Muscle of arm (tissue), 14 donors: Measurements from ENCODE around the gene RMI1. TPM values are rescaled to one million over a fixed set of nuclear protein-coding genes. Genes with fewer than 3 reads are reported as not detected.
A peak's percentile ranks its signal among the peaks of the same experiment; 100 is the strongest.
"Not testable (repeated sequence)": the region's sequence is repeated elsewhere in the genome, so short reads cannot be mapped to it uniquely, and the experiment has no call there.

Source experiments
- DNase-seq: peaks from one replicate; pipeline ENCODE4 v3.0.0-alpha.2; 2013
- long read RNA-seq, 11 donors: transcript quantifications; one replicate each; lab custom pipeline, GENCODE V29; 2026
- polyA plus RNA-seq, 12 donors: library from polyadenylated mRNA; unstranded; fragments of 120-200 nt; gene quantifications; one replicate each; pipeline ENCODE4 v1.2.1, GENCODE V29; 2013; ENCODE audit not compliant: insufficient read length in 12 of 12

RMI1 gene
- 10 to 100 TPM in 7 of 12 donors, 1 to 10 TPM in 4, not detected in 1; 8.8 to 13.2 (median 11.3) TPM for polyA plus RNA-seq
- long read RNA-seq, donor 1, partial matches to known transcripts = 6 of 8 reads
- long read RNA-seq, donor 1, other reads (novel, unspliced or antisense) = 0 of 8 reads
- long read RNA-seq, donor 2, partial matches to known transcripts = 0 of 3 reads
- long read RNA-seq, donor 2, other reads (novel, unspliced or antisense) = 0 of 3 reads
- long read RNA-seq, donor 3, partial matches to known transcripts = 0 of 1 reads
- long read RNA-seq, donor 3, other reads (novel, unspliced or antisense) = 0 of 1 reads
- long read RNA-seq, donor 4, partial matches to known transcripts = 0 of 3 reads
- long read RNA-seq, donor 4, other reads (novel, unspliced or antisense) = 0 of 3 reads
- long read RNA-seq, donor 5 = 0 reads
- long read RNA-seq, donor 6, partial matches to known transcripts = 0 of 2 reads
- long read RNA-seq, donor 6, other reads (novel, unspliced or antisense) = 0 of 2 reads
- long read RNA-seq, donor 7, partial matches to known transcripts = 0 of 1 reads
- long read RNA-seq, donor 7, other reads (novel, unspliced or antisense) = 0 of 1 reads
- long read RNA-seq, donor 8 = 0 reads
- long read RNA-seq, donor 9 = 0 reads
- long read RNA-seq, donor 10, partial matches to known transcripts = 0 of 3 reads
- long read RNA-seq, donor 10, other reads (novel, unspliced or antisense) = 0 of 3 reads
- long read RNA-seq, donor 11, transcript RMI1-202 (3 exons, 1,553 nt) = major isoform, 5 of 5 reads
- long read RNA-seq, donor 11, partial matches to known transcripts = 0 of 5 reads
- long read RNA-seq, donor 11, other reads (novel, unspliced or antisense) = 0 of 5 reads

DNA sequence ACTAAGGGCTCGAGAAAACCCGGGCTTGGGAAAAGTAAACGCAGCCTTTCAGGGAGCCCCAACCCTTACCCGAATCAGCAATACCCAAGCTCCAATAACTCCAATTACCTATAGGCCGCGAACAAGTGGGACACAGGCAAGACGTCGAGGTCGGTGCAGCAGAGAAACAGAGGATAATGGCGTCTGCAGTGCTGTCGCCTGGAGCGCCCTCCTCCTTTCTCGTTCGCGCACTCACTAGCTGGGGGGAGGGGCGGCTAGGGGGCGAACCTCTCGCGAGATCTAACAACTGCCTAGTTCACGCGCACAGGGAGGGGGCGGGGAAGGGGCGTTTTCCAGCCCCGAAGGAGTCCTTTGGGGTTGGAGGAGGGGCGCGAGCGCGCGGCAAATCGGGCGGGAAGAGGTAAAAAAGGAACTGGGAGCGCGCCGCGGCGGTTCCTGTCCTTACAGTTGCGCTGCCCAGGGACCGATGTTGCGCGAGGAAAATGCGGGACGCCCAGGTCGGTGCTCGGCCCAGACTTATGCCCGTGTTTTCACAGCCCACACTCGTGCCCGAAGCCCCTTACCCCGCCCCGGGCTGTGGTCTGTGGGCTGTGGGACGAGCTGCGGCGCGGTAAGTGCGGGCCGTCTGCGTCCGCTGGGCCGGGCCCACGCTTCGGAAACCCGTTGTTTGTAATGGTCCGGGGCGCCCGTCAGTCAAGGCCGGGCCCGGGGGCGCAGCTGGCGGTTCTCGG lies at the start of gene RMI1:
Gene RMI1, plus strand, starts transcription at position 411 of the 731 bp plus-strand sequence. CDS start 20,182 bp downstream, outside the sequence.
- DNase-seq = peak; percentile 99

GRCh38 chr9:83930881-83931280 lies 49.7 kb upstream of the RMI1 start:
- no peak for DNase-seq

- DNase-seq = no peak
These were observed 48.6 kb upstream of the RMI1 start for GRCh38 chr9:83932011-83932410.

DNA sequence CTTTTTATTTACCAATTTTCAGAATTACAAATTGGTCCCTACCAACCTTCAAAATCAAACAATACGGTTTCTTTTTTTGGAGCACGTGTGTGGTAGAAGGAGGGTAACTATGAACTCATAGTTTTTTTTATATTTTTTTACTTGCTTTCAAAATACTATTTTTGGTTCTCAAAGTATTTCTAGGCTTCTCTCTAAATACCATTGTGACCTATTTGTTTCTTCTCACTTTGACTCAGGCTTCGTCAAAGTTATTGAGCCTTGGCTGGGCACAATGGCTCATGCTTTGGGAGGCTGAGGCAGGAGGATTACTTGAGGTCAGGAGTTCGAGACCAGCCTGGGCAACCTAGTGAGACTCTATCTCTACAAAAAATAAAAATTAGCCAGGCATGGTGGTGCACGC lies 47.8 kb upstream of the RMI1 start:
- no peak for DNase-seq

DNA sequence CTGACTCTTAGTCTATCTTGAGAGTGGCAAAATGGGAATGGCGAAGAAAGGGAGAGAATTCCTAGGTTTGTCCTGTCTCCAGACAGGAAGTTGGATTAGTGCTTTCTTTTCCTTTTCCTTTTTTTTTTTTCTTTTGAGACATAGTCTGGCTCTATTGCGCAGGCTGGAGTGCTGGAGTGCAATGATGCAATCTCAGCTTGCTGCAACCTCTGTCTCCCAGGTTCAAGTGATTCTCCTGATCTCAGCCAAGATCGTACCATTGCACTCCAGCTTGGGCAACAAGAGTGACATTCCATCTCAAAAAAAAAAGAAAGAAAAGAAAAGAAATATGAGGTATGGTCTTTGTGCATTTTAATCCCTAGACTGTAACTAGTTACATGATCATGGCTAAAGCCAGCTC lies 46.8 kb upstream of the RMI1 start:
- DNase-seq = no peak

DNA sequence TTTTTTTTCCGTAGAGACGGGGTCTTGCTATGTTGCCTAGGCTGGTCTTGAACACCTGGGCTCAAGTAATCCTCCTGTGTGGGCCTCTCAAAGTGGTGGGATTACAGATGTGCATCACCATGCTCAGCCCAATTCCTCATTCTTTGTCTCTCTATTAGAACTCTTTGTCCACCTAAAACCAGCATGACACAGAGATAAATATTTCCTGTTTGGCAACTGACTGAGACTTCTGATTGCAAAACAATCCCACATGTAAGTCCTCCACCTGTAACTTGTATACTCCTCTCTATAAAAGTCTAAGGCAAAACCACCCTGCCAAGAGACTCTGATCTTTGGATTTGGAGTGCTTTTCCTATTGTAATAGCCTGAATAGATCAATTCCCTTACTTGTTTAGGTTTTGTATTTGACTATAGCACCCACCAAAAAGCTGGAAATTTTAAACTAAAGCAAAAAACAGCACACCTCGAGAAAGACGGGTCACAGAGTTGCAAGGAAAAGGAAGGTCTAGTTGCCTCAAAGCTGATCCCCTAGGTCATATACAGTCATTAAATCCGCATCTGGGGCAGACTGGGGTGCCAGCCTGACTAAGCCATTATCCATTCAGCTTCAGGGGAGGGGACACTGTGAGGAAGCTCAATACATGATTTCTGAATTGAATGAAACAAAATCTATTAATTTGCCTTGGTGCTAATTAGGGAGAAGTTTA lies 45.9 kb upstream of the RMI1 start:
- DNase-seq = no peak

DNA sequence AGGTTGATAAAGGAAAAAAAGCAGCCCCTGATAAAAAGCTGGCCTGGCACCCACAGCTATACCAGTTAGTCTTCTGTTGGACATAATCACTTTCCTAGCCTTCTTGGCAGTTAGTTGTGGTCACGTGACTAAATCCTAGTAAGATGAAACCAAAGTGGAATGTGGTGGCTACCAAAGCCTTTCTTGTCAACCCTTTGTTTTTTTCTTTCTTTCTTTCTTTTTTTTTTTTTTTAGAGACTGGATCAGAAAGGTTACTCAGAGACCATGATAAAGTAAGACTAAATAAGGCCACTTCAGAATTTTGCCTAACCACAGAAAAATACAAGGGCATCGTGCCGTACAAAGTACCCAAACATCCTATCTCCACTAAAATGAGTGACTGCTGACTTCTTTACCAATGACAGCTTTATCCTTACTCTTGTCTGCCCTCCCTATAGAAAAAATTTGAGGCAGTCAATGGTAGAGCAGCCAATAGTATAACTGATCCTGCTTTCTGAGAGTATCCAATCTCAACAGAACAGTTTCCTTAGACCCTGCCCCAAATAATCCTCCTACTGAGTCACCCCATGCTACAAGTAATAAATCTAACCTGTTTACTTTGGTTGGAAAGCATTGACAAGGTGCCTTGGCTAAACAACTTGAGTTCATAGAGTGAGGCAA lies 45.2 kb upstream of the RMI1 start:
- no peak for DNase-seq

- no peak for DNase-seq
These were observed 44.1 kb upstream of the RMI1 start for GRCh38 chr9:83936523-83936922.

DNA sequence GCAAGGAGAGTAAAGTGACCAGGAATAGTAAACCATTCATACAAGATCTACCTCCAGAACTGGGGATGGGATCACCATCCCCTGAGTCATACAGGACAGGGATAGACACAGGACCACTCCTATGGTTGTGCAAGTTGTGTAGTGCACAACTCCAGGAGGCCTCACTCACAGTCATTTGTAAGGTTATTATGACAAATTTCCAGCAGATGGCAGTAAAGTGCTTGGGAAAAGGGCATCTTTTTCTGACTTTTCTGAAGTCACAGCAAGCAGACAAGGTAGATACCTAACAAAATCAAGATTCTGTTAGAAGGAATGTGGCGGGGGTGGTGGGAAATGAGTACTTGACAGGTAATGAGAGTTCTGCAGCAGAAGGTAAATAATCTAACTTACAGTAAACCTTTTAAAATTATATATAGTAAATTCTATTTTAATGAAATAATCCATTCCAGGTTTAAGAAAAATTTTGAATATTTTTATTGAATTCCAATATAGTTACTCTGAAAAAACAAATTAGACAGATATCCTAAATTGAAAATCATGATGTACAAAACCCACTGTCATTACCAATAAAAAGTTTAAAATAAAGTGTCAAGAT lies 42.6 kb upstream of the RMI1 start:
- peak; percentile 60 for DNase-seq

DNA sequence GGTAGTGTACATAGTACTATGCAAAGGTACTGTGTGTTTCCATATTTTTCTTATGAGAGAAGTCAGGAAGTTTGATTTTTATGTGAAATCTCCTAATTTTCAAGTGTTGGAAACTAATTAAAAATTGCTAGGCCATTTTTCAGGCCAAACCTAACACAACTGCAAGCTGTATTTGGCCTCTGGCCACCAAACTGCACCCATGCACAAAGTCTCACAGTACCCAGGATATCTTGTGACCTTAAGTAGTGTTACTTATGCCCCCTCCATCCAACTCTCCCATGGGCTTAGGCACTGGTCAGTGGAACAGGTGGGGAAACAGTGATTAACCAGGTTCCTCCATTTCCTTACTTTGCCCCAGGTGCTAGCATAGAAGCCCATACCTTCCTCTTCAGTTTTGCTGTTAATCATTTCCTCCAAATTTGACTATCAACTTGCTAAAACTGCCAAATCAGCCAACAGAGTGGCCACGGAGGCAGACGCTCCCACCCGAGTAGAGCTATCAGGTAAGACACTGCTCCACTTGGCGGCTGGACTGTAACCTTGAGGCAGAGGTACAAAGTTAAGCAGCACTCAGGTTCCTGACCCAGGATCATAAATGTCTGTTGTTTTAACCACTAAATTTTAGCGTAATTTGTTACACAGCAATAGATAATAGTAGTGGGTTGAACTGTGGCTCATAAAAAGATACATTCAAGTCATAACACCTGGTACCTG lies 39.9 kb upstream of the RMI1 start:
- no peak for DNase-seq

- not testable (repeated sequence) for DNase-seq
These were observed 32.5 kb upstream of the RMI1 start for GRCh38 chr9:83948096-83948495.

- peak; percentile 55 for DNase-seq
These were observed 24.5 kb upstream of the RMI1 start for GRCh38 chr9:83956086-83956435.

- DNase-seq = peak; percentile 88
These were observed 24.0 kb upstream of the RMI1 start for GRCh38 chr9:83956436-83957247.

DNA sequence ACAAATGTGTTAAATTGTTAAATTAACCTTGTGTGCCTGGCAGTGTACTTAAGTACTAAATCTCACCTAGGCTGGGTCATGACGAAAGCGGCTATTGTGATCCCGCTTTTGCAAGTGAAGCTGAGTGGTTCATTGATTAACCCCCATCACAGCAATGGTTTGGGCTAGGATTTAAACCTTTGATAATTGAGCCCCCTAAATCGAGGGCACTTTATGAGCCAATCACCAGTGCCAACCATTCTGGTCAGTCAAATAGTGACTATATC lies 23.4 kb upstream of the RMI1 start:
- DNase-seq = no peak

DNA sequence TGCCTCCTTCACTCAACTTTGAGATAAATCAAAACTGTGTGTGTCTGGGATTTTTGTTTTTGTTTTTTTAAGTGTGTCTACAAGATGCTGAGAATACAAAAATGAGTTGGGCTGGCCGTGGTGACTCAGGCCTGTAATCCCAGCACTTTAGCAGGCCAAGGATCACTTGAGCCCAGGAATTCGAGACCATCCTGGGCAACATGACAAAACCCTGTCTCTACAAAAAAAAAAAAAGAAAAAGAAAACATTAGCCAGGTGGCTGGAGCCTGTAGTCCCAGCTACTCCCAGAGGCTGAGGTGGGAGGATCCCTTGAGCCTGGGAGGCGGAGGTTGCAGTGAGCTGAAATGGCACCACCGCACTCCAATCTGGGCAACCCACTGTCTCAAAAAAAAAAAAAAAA lies 21.5 kb upstream of the RMI1 start:
- no peak for DNase-seq

DNA sequence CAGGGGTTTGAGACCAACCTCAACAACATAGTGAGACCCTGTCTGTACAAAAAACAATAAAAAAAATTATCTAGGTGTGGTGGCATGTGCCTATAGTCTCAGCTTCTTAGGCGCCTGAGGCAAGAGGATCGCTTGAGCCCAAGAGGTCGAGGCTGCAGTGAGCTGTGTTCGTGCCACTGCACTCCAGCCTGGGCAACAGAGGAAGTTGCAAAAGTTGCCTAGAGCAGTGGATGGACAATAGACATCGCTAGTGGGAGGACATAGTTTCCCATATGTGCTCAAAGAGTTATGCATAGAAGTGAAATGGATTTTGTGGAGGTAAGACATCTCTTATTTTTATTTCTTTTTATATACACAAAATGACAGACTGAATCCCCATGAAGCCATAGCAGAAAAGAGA lies 19.6 kb upstream of the RMI1 start:
- DNase-seq = no peak

DNA sequence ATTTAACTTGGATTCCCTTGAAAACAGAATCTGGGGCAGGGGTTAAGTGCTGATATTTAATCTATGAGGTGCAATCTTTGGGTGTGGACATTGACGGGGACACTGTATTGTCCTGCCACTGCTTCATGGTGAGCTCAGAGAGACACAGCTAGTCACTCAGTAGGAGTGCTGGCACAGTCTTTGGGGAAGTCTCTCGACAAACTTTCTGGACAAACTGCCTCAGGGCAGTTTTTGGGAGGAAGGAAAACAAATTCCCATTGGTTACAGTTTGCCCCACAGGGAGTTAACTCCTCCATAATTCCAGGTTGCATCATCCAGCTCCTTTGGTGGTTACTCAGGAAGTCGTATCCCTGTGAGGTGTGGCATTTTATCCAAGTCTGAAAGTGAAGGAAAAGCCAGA lies 18.4 kb upstream of the RMI1 start:
- DNase-seq = no peak

- DNase-seq = no peak
These were observed 15.6 kb upstream of the RMI1 start for GRCh38 chr9:83964973-83965349.
